GM21529 (cell line): ENCODE data around the gene SLAMF1.
"Not testable (repeated sequence)": the region's sequence is repeated elsewhere in the genome, so short reads cannot be mapped to it uniquely, and the experiment has no call there.

Experiments used
- ATAC-seq: cut with Tn5 transposase; IDR thresholded peaks from one replicate; pipeline ENCODE4 v1.9.1; 2021; ENCODE audit not compliant: unreplicated experiment

Gene SLAMF1

DNA sequence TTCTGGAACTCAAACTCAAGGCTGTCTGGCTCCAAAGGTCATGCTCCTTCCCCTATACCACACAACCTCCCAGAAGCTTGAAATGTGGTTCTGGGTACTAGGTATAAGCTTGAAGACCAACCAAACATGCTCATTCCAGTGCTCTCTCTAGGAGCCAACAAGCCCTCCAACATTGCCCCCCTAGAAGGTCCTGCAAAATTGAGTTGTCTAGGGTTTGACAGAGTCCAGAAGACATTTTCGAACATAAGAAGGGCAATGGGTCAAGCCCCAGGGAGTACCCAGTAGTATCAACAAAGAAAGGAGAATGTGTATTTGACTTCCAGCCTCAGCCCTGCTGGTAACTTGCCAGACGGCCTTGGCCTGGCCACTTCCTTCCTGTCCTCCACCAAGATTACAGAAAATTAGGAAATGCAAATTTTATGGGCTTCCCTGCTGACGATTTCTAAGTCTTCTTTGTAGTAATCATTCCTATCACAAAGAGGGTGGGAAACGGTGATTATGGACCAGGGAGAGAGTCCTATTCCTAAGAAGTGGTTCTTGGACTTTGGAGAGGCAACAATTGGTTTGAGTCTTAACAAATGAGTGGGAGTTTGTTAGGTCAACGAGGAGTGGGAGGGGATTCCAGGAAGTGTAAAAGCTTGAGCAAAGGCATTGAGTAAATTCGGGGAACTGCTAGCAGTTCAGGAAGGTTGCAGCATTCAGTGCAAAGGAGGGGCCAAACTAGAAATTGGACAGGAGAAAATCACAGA lies 18.7 kb upstream of the SLAMF1 start:
- no peak for ATAC-seq

DNA sequence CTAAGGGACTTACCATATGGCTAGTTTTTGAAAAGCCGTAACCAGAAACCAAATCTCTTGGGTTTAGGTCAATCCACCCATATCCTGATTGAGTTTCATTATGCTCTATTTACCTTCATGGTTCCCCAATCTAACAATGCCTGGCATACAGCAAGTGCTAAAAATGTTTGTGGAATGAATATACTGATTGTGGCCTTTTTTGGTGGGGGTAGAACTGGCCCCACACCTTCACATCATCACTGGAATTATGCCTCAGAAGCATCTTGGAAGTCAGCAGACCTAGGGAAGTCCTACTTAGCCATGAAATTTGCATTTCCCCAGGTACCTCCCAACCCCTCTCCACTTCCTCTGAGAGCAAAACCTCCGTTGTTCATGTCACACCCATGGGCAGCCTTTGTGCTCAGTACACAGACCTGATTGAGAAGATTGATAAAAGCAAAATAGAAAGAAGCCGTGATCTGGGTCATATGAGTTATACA lies 17.8 kb upstream of the SLAMF1 start:
- peak; percentile 83 for ATAC-seq

DNA sequence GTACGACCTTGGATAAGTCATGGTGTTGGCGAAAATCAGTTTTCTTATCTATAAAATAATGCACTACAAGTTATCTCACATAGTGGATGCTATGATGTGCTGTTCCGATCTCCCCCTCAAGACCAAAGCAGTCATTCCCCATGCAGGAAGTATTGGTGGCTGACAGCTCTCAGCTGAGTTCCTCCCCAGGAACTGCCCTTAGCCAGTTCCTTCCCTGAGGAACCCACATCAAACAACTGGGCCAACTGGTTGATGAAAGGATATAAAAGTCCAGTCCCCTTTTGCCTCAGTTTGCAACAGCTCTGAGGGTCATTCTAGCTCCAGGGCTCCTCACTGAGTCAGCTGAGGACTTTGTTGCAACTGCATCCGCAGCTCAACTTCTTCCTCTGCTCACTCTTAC lies 16.1 kb upstream of the SLAMF1 start:
- ATAC-seq = no peak

GRCh38 chr1:160659566-160659965 lies 12.7 kb upstream of the SLAMF1 start:
- ATAC-seq = no peak

GRCh38 chr1:160658814-160659193 lies 12.0 kb upstream of the SLAMF1 start:
- no peak for ATAC-seq

DNA sequence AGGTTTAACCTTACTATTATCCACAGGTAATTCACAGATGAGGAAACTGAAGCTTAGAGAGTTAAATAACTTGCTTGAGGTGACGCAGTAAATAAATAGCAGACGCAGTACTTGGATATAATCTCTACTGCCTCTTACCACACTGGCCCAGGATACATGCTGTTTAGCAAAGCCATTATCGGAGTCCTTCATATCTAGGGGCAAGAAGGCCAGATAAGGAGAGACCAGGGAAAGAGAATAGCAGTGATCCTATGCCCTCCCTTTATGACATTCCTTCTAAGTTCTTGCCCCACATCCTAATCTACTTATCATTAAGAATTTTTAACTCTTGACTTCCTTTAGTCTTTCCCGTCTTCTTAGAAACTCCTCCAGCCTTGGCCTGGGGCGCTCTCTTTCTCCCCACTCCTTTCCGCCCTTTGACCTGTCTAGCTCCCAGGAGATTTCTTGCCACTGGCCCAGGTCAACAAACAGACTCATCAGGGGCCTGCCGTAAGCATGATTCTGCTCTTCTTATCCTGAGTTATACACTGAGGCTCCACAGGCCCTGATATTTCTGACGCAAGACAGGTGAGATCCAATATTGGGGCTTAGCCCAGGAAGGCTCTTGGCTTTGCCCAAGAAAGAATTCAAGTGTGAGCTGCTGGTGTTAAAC lies 11.4 kb upstream of the SLAMF1 start:
- no peak for ATAC-seq

DNA sequence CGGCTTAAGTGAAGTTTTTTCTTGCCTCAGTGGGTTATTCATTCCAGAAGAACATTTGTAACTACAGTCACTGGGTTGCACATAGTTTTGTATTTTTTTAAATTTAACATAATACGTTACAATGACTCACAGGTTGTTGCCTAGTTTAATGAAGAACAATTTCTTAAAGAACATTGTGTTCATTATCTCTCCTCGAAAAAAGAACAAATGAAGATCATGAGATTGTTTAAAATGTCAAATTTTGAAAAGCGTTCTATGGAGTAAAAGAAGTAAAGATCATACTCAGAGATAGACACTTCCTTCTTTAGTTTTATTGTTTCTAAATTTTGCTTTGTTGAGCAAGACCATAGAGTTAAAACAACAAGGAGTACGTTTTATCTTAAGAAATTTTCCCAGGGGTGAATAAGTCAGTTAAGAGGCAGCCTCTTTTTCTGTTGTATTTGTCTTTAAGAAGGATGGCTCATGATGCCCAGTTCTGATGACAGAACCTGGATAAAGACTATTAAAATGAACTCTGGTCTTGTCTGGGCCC lies 10.5 kb upstream of the SLAMF1 start:
- ATAC-seq = no peak

GRCh38 chr1:160656737-160657136 lies 9.9 kb upstream of the SLAMF1 start:
- no peak for ATAC-seq

- peak; percentile 46 for ATAC-seq
These were observed 6.8 kb upstream of the SLAMF1 start for GRCh38 chr1:160653620-160654016.

- peak; percentile 18 for ATAC-seq
These were observed 6.2 kb upstream of the SLAMF1 start for GRCh38 chr1:160652924-160653619.

DNA sequence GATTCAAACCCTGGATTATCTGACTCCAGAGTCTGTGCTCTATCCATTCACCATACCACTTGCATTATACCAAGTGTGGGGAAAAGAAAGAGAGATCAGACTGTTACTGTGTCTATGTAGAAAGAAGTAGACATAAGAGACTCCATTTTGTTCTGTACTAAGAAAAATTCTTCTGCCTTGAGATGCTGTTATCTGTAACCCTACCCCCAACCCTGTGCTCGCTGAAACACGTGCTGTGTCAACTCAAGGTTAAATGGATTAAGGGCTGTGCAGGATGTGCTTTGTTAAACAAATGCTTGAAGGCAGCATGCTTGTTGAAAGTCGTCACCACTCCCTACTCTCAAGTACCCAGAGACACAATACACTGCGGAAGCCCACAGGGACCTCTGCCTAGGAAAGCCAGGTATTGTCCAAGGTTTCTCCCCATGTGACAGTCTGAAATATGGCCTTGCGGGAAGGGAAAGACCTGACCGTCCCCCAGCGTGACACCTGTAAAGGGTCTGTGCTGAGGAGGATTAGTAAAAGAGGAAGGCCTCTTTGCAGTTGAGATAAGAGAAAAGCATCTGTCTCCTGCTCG lies 5.3 kb upstream of the SLAMF1 start:
- ATAC-seq = not testable (repeated sequence)

- ATAC-seq = no peak
These were observed 4.7 kb upstream of the SLAMF1 start for GRCh38 chr1:160651433-160652064.

- ATAC-seq = peak; percentile 15
These were observed 481 bp upstream of the SLAMF1 start for GRCh38 chr1:160647329-160647720.

- ATAC-seq = no peak
These were observed 664 bp downstream of the SLAMF1 start for GRCh38 chr1:160646180-160646579.

DNA sequence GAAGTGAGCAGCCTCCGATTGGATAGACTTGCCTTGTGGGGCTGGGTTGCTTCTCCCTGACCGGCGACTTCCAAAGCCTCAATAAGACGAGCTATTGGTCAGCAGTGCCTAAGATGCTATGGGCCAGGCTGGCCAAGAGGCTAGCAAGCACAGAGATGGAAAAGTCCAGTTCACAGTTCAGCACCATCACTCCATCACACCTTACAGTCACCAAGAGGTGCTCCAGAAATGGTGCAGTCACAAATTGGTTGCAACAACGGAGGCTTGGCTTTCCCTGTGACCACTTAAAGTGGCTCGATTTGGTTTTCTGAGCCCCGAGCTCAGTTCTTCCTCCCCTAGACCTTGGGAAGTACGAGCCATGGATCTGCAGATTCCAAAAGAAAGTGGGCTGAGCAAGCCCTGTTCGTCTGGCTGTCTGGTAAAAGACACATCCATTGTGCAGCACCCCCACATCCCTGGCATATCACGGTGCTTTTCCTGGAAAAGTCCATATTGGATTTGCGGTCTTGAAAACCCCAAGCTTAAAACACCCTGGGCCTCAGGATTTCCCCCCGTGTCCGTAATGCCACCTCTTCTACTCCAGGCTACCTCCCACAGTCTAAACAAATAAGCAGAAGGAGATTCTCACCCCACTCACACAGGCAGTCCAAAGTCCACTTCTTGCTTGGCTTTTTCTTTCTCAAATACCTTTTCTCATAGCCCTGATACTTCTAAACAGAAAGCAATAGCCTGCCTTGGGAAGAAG lies 1.3 kb downstream of the SLAMF1 start:
- no peak for ATAC-seq

GRCh38 chr1:160644399-160644798 lies 2.4 kb downstream of the SLAMF1 start:
- no peak for ATAC-seq

- no peak for ATAC-seq
These were observed 3.7 kb downstream of the SLAMF1 start for GRCh38 chr1:160643138-160643537.

DNA sequence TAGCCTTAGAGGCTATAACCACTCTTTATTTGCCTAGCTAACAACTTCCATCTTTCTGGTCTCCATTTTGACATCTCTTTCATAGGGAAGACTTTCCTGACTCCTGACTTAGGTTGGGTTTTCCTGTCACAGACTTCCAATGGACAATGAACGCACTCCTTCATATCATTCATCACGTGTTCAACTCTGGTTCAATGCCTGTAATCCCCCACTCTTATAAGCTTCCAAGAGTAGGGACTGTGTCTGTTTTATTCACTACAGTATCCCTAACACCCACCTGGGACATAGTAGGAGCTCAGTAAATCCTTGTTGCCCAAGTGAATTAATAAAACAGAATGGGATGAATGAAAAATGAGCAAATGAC lies 4.6 kb downstream of the SLAMF1 start:
- no peak for ATAC-seq

DNA sequence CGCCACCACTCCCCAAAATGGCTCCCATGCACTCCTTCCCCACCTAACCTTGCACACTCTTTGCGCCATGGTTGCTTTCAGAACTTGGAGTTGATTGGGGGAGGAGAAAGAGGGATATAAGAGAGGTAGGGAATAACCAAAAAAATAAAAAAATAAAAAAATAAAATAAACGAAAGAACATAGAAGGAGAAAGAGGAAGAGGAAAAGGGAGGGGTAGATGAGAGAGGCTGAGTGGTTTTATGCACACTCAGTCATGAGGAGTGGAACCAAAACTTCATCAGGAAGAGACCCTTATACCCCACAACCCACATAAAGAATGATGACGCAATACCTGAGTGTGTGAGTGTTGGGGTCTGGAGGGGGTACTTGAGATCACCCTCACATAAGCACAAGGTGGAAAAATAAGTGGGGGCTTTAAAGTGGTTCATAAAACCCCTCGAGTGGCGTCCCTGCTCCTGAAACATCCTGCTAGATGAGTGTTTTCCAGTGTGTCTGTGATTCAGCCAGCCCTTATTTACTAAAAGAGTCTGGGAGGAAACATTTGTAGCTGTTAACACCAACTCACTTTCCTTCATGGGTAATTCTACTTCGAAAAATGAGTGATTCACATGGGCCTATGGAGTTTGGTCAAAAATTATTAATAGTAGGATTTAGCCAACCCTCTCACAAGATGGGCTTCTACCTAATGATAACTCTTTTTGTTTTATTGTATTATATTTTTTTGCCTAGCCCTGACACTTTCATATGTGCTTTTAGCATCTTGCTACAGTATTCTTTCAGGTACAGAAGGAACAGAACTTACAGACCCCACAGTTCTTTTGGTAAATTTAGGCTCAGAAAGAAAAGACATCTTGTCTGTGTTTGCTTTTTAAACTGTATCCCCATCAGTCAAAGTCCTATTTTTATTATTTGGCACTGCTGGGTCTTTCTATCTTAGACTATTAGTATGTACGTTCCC lies 5.2 kb downstream of the SLAMF1 start:
- ATAC-seq = peak; percentile 32
